Keratinocyte (primary cell): ENCODE measurements around the gene FCAR. TPM values are rescaled to one million over a fixed set of nuclear protein-coding genes. Genes with fewer than 3 reads are reported as not detected.
"Not testable (repeated sequence)": the region's sequence is repeated elsewhere in the genome, so short reads cannot be mapped to it uniquely, and the experiment has no call there.

Source experiments
- DNase-seq: peaks from one replicate; pipeline ENCODE4 v3.0.0-alpha.2; 2011; ENCODE audit warnings: low read depth, missing footprints, low spot score
- FAIRE-seq: peaks from 2 replicates; lab custom pipeline; 2011; peaks lifted over from hg19 to GRCh38; lab: Jason Lieb, UNC
- H2AFZ ChIP-seq: 2 replicates; pipeline ENCODE4 v1.6.0; 2012; ENCODE audit warnings: low read length, control low read depth, inconsistent platforms; ENCODE audit not compliant: control insufficient read depth
- H3K27ac ChIP-seq: 2 replicates; pipeline ENCODE4 v1.5.1; 2011; ENCODE audit warnings: low read length; ENCODE audit not compliant: control insufficient read depth, insufficient read depth
- H3K27me3 ChIP-seq: 3 replicates; pipeline ENCODE4 v1.6.0; 2011; ENCODE audit warnings: low read length; ENCODE audit not compliant: control insufficient read depth, insufficient read depth; ENCODE audit errors: extremely low read depth
- H3K36me3 ChIP-seq, 2 experiments: 2 replicates in 1 of 2; 3 replicates in 1 of 2; pipeline ENCODE4 v1.5.1; 2011; ENCODE audit warnings: low read length in 2 of 2, mild to moderate bottlenecking in 1 of 2; ENCODE audit not compliant: control insufficient read depth in 2 of 2, insufficient read depth in 2 of 2; ENCODE audit errors: extremely low read depth in 1 of 2
- H3K4me1 ChIP-seq: 3 replicates; pipeline ENCODE4 v1.5.1; 2011; ENCODE audit warnings: low read length; ENCODE audit not compliant: control insufficient read depth, insufficient read depth; ENCODE audit errors: extremely low read depth
- H3K4me2 ChIP-seq: 3 replicates; pipeline ENCODE4 v1.6.0; 2011; ENCODE audit warnings: low read depth, low read length; ENCODE audit not compliant: control insufficient read depth, insufficient read depth; ENCODE audit errors: extremely low read depth
- H3K4me3 ChIP-seq, 3 experiments: fragments of 200-600 bp in 1 of 3; sonication (generic) in 1 of 3; 2 replicates in 2 of 3; 3 replicates in 1 of 3; pipeline ENCODE4 v1.5.1; 2011 to 2016; ENCODE audit warnings: low read length in 3 of 3, mild to moderate bottlenecking in 3 of 3, control low read depth in 2 of 3, inconsistent platforms in 1 of 3, low read depth in 1 of 3, mixed read lengths in 1 of 3, mixed run types in 1 of 3, moderate library complexity in 1 of 3; ENCODE audit not compliant: control insufficient read depth in 2 of 3, insufficient read depth in 2 of 3; ENCODE audit errors: extremely low read depth in 1 of 3
- H3K79me2 ChIP-seq: 2 replicates; pipeline ENCODE4 v1.6.0; 2012; ENCODE audit warnings: low read length; ENCODE audit not compliant: control insufficient read depth, insufficient read depth
- H3K9ac ChIP-seq: 3 replicates; pipeline ENCODE4 v1.6.0; 2011; ENCODE audit warnings: low read length; ENCODE audit not compliant: control insufficient read depth, insufficient read depth; ENCODE audit errors: extremely low read depth
- H3K9me1 ChIP-seq: 3 replicates; pipeline ENCODE4 v1.6.0; 2011; ENCODE audit warnings: low read length; ENCODE audit not compliant: control insufficient read depth, insufficient read depth; ENCODE audit errors: extremely low read depth
- H3K9me3 ChIP-seq: 2 replicates; pipeline ENCODE4 v1.5.1; 2012; ENCODE audit warnings: low read depth, low read length; ENCODE audit not compliant: control insufficient read depth
- H4K20me1 ChIP-seq: 3 replicates; pipeline ENCODE4 v1.6.0; 2011; ENCODE audit warnings: low read length; ENCODE audit not compliant: control insufficient read depth, insufficient read depth; ENCODE audit errors: extremely low read depth
- CTCF ChIP-seq, 3 experiments: IDR thresholded peaks in 1 of 3; conservative IDR thresholded peaks in 1 of 3; optimal IDR thresholded peaks in 1 of 3; 2 replicates in 2 of 3; 3 replicates in 1 of 3; pipeline versions ENCODE3 to v1.5.1; 2011; ENCODE audit warnings: low read length in 3 of 3, mild to moderate bottlenecking in 3 of 3, moderate library complexity in 2 of 3, control low read depth in 1 of 3, inconsistent platforms in 1 of 3; ENCODE audit not compliant: insufficient read depth in 2 of 3; ENCODE audit errors: extremely low read depth in 1 of 3
- EZH2 ChIP-seq: IDR thresholded peaks from one replicate; pipeline ENCODE4 v1.6.1; 2012; ENCODE audit warnings: inconsistent platforms, mild to moderate bottlenecking, low read length, moderate library complexity
- dilution Hi-C: fragments of 300-500 bp; cut with MboI; formaldehyde crosslinking; loops from one replicate; pipeline ENCODE4 v1.7.0; 2020; ENCODE audit warnings: low sequenced_read_pairs; ENCODE audit not compliant: extremely low pct_ligation_motif_present
- polyA plus RNA-seq, 5 experiments: library from polyadenylated mRNA; depleted of rRNA in 3 of 5; stranded (reverse) in 3 of 5; stranded (forward) in 1 of 5; unstranded in 1 of 5; fragments of >200 nt; gene quantifications; 1 replicate in 1 of 5; 2 replicates in 3 of 5; 3 replicates in 1 of 5; pipeline versions ENCODE4 v1.2.1 to v1.2.3, GENCODE V29; 2011 to 2012; ENCODE audit warnings: missing spikeins in 2 of 5, low read depth in 1 of 5, low replicate concordance in 1 of 5

The FCAR gene
- polyA plus RNA-seq, 1 donor (not counting 4 experiments of a cell fraction or from before 2014, with no cell fraction given): not detected

GRCh38 chr19:54850930-54851329, 23.1 kb upstream of the FCAR start:
- no peak overlapping the region for H3K4me2 ChIP-seq
- no peaks in the 10 kb centered on the region for H3K36me3 ChIP-seq
- no peaks in the 10 kb centered on the region for H3K9me3 ChIP-seq
- TF ChIP-seq CTCF (optimal IDR thresholded peaks at IDR 0.05 in 1 of 3, IDR thresholded peaks at IDR 0.05 in 1 of 3, conservative IDR thresholded peaks at IDR 0.05 in 1 of 3; ENCODE audit: extremely low read depth in 1 of 3, insufficient read depth in 2 of 3, low read length in 3 of 3): no peak
- TF ChIP-seq EZH2: no peak
- no peaks in the 10 kb centered on the region for H3K27me3 ChIP-seq
- no peaks in the 10 kb centered on the region for H4K20me1 ChIP-seq
- FAIRE-seq: no peak
- dilution Hi-C loops: no loop called here
- no peak overlapping the region for H3K4me3 ChIP-seq
- H3K9me1 ChIP-seq: no peaks in the 10 kb centered on the region
- no peaks in the 10 kb centered on the region for H3K4me1 ChIP-seq
- H3K9ac ChIP-seq: no peak overlapping the region
- no peak for DNase-seq
- H3K27ac ChIP-seq: no peak overlapping the region
- no peak overlapping the region for H2AFZ ChIP-seq
- no peaks in the 10 kb centered on the region for H3K79me2 ChIP-seq

DNA sequence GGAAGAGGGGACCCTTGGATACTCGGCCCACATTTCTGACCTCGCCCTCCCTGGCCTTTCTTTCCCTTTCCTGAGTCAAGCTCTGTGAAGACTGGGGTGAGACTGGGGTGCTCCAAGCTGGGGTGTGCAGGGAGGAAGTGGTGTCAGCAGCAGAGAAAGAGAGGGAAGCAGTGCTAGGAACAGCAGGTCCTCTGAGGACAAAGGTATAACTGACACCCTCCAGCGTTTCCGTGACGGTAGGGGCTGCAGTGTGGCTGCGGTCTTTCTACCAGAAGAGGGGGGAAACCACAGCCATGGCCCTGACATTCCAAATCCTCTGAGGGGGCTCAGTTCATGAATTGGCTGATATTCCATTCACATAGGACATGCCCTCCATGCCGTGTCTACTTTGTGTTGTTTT, 22.7 kb upstream of the FCAR start:
- TF ChIP-seq EZH2: no peak
- no peak for TF ChIP-seq CTCF (optimal IDR thresholded peaks at IDR 0.05 in 1 of 3, IDR thresholded peaks at IDR 0.05 in 1 of 3, conservative IDR thresholded peaks at IDR 0.05 in 1 of 3; ENCODE audit: extremely low read depth in 1 of 3, insufficient read depth in 2 of 3, low read length in 3 of 3)
- no peak for DNase-seq
- H3K9me3 ChIP-seq: no peaks in the 10 kb centered on the region

DNA sequence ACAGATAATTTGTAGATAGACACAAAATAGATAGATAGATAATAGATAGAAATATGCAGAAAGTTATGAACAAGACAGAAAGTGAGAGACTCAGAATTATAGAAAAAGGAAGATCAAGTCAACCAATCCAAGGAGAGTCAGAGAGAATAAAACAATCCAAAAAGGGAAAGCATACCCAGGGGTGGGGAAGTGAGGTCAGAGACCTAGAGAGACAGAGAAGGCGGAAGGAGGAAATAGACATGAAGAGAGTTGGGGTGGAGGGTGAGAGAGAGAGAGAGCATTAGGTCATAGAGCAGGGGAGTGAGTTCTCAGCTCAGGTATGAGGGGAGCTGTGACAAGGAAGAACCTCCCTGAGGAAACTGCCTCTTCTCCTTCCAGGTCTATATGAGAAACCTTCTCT, 18.8 kb upstream of the FCAR start:
- DNase-seq, H3K36me3 ChIP-seq, H3K9me3 ChIP-seq, H3K9ac ChIP-seq, H3K4me3 ChIP-seq, dilution Hi-C loops, FAIRE-seq, H3K27me3 ChIP-seq, H2AFZ ChIP-seq, H3K79me2 ChIP-seq, H4K20me1 ChIP-seq, H3K9me1 ChIP-seq, H3K27ac ChIP-seq, H3K4me1 ChIP-seq, H3K4me2 ChIP-seq: not testable (repeated sequence)

More for the DNA sequence above, 22.7 kb upstream of the FCAR start:
- no peaks in the 10 kb centered on the region for H3K36me3 ChIP-seq
- no peaks in the 10 kb centered on the region for H3K27me3 ChIP-seq
- no peaks in the 10 kb centered on the region for H3K4me1 ChIP-seq
- H3K4me3 ChIP-seq: no peak overlapping the region
- H3K4me2 ChIP-seq: no peak overlapping the region
- no peaks in the 10 kb centered on the region for H3K9me1 ChIP-seq
- H2AFZ ChIP-seq: no peak overlapping the region
- no peak overlapping the region for H3K9ac ChIP-seq
- dilution Hi-C loops: no loop called here
- H3K79me2 ChIP-seq: no peaks in the 10 kb centered on the region
- FAIRE-seq: no peak
- no peaks in the 10 kb centered on the region for H4K20me1 ChIP-seq
- no peak overlapping the region for H3K27ac ChIP-seq

- H4K20me1 ChIP-seq, H2AFZ ChIP-seq, dilution Hi-C loops, H3K4me1 ChIP-seq, H3K79me2 ChIP-seq, H3K4me3 ChIP-seq, H3K4me2 ChIP-seq, FAIRE-seq, H3K27ac ChIP-seq, H3K27me3 ChIP-seq, H3K9me3 ChIP-seq, H3K36me3 ChIP-seq, DNase-seq, H3K9me1 ChIP-seq, H3K9ac ChIP-seq: not testable (repeated sequence)
Measured at GRCh38 chr19:54858476-54858875, 15.6 kb upstream of the FCAR start.
